ENCODE results near the gene ABHD11. TPM values are rescaled to one million over a fixed set of nuclear protein-coding genes. Genes with fewer than 3 reads are reported as not detected.
A peak's percentile ranks its signal among the peaks of the same experiment; 100 is the strongest.

The ABHD11 gene
- total RNA-seq, 1 donor from 2014 or later: 16.4 TPM

- H3K36me3 Mint-ChIP-seq (ENCODE audit: low read depth, unreplicated experiment): no peaks in the 10 kb centered on the region
- no peaks in the 10 kb centered on the region for H3K9me3 Mint-ChIP-seq (ENCODE audit: unreplicated experiment)
- DNase-seq (ENCODE audit: low spot score): no peak
- no peak overlapping the region for H3K27ac Mint-ChIP-seq (ENCODE audit: unreplicated experiment)
- peak overlapping the region; percentile 88 for H3K4me3 Mint-ChIP-seq (ENCODE audit: unreplicated experiment)
- H3K27me3 Mint-ChIP-seq (ENCODE audit: unreplicated experiment): peaks cover 12% of the 10 kb centered on the region
- no peak for TF ChIP-seq CTCF (IDR thresholded peaks at IDR 0.05; ENCODE audit: unreplicated experiment)
- H3K4me1 Mint-ChIP-seq (ENCODE audit: unreplicated experiment): peaks cover 5% of the 10 kb centered on the region
Measured at GRCh38 chr7:73719806-73720169, 18.8 kb downstream of the ABHD11 start.

- H3K4me1 Mint-ChIP-seq (ENCODE audit: unreplicated experiment): peaks cover 5% of the 10 kb centered on the region
- no peaks in the 10 kb centered on the region for H3K9me3 Mint-ChIP-seq (ENCODE audit: unreplicated experiment)
- peak within 1 kb of the TSS; percentile 5 for H3K27ac Mint-ChIP-seq (ENCODE audit: unreplicated experiment)
- no peak for TF ChIP-seq CTCF (IDR thresholded peaks at IDR 0.05; ENCODE audit: unreplicated experiment)
- no peaks in the 10 kb centered on the region for H3K36me3 Mint-ChIP-seq (ENCODE audit: low read depth, unreplicated experiment)
- peak within 1 kb of the TSS; percentile 88 for H3K4me3 Mint-ChIP-seq (ENCODE audit: unreplicated experiment)
- peak; percentile 75 for DNase-seq (ENCODE audit: low spot score)
- H3K27me3 Mint-ChIP-seq (ENCODE audit: unreplicated experiment): peaks cover 10% of the 10 kb centered on the region
Measured at GRCh38 chr7:73718905-73719805, 19.4 kb downstream of the ABHD11 start, which contains the start of gene STX1A. Gene STX1A, minus strand, starts transcription at chr7:73719669. Its CDS starts 38 bp downstream, at chr7:73719631.

DNA sequence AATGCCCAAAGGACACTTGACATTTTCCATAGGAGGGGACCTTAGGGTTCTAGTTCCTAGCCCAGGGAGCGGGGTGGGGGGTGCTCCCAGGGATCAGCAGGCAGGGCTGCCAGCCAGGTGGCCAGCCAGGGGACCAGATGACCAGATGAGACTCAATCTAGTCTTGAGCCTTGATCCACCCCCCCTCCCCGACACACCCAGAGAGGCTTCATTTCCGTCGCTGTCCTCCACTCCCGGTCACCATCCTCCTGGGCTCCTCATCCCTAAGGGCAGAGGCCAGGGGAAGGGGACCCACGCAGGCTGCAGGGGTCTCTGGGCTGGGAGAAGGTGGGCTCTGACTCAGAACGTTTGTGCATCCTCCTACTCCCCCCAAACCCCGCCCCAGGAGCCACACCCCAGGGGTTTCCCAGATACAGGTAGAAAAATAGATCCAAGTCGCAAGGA is 20.1 kb downstream of the ABHD11 start:
- Mint-ChIP-seq H3K4me1 (ENCODE audit: unreplicated experiment) (peaks cover 5% of the 10 kb centered on the region), H3K4me3 (ENCODE audit: unreplicated experiment) (peak overlapping the region; percentile 21), H3K36me3 (ENCODE audit: low read depth, unreplicated experiment) (no peaks in the 10 kb centered on the region), H3K27ac (ENCODE audit: unreplicated experiment) (no peak overlapping the region), H3K9me3 (ENCODE audit: unreplicated experiment) (no peaks in the 10 kb centered on the region), H3K27me3 (ENCODE audit: unreplicated experiment) (peaks cover 10% of the 10 kb centered on the region)
- TF ChIP-seq CTCF (IDR thresholded peaks at IDR 0.05; ENCODE audit: unreplicated experiment): no peak
- no peak for DNase-seq (ENCODE audit: low spot score)

- Mint-ChIP-seq H3K27ac (ENCODE audit: unreplicated experiment) (no peak overlapping the region), H3K27me3 (ENCODE audit: unreplicated experiment) (peaks cover 10% of the 10 kb centered on the region), H3K9me3 (ENCODE audit: unreplicated experiment) (no peaks in the 10 kb centered on the region), H3K36me3 (ENCODE audit: low read depth, unreplicated experiment) (no peaks in the 10 kb centered on the region), H3K4me1 (ENCODE audit: unreplicated experiment) (peaks cover 5% of the 10 kb centered on the region), H3K4me3 (ENCODE audit: unreplicated experiment) (no peak overlapping the region)
- TF ChIP-seq CTCF (IDR thresholded peaks at IDR 0.05; ENCODE audit: unreplicated experiment): no peak
- DNase-seq (ENCODE audit: low spot score): no peak
Measured at GRCh38 chr7:73717991-73718405, 20.6 kb downstream of the ABHD11 start.
